Fibroblast of mammary gland (primary cell): ENCODE results near the gene SLC7A1.

Experiments used
- DNase-seq: peaks from one replicate; pipeline ENCODE4 v3.0.0-alpha.2; 2010; ENCODE audit warnings: low read depth
- H3K4me3 ChIP-seq: 2 replicates; pipeline ENCODE4 v1.5.1; 2011; ENCODE audit warnings: low read depth, mild to moderate bottlenecking, low read length, moderate library complexity; ENCODE audit not compliant: control insufficient read depth
- CTCF ChIP-seq: conservative IDR thresholded peaks from 2 replicates; pipeline ENCODE4 v1.5.1; 2011; ENCODE audit warnings: low read depth, low read length, inconsistent platforms; ENCODE audit not compliant: control insufficient read depth, insufficient read depth

SLC7A1 gene

GRCh38 chr13:29613101-29613500 lies 17.6 kb upstream of the SLC7A1 start:
- no peak for DNase-seq
- TF ChIP-seq CTCF, result no peak

GRCh38 chr13:29607465-29607864 lies 12.0 kb upstream of the SLC7A1 start:
- no peak for TF ChIP-seq CTCF
- H3K4me3 ChIP-seq, result no peak overlapping the region
- no peak for DNase-seq

More at GRCh38 chr13:29613101-29613500, 17.6 kb upstream of the SLC7A1 start:
- H3K4me3 ChIP-seq, result no peak overlapping the region

GRCh38 chr13:29605860-29606526 lies 10.5 kb upstream of the SLC7A1 start:
- no peak overlapping the region for H3K4me3 ChIP-seq
- no peak for DNase-seq
- TF ChIP-seq CTCF, result no peak

GRCh38 chr13:29598321-29598720 lies 2.8 kb upstream of the SLC7A1 start:
- TF ChIP-seq CTCF, result no peak
- no peak for DNase-seq
- H3K4me3 ChIP-seq, result no peak overlapping the region

GRCh38 chr13:29597706-29598105 lies 2.2 kb upstream of the SLC7A1 start:
- DNase-seq, result no peak
- no peak overlapping the region for H3K4me3 ChIP-seq
- no peak for TF ChIP-seq CTCF

GRCh38 chr13:29597246-29597645 lies 1.8 kb upstream of the SLC7A1 start:
- no peak for DNase-seq
- H3K4me3 ChIP-seq, result no peak overlapping the region
- no peak for TF ChIP-seq CTCF

- peak overlapping the region; percentile 46 for H3K4me3 ChIP-seq
- TF ChIP-seq CTCF, result no peak
- no peak for DNase-seq
These were observed 553 bp upstream of the SLC7A1 start for GRCh38 chr13:29596064-29596418.
